Right hindlimb (tissue), 1 donor: ENCODE data around the gene SIPA1L3.
"Not testable (repeated sequence)": the region's sequence is repeated elsewhere in the genome, so short reads cannot be mapped to it uniquely, and the experiment has no call there.

Source experiments
- DNase-seq: peaks from one replicate; pipeline ENCODE4 v3.0.0-alpha.2; 2018

Gene SIPA1L3, protein sequence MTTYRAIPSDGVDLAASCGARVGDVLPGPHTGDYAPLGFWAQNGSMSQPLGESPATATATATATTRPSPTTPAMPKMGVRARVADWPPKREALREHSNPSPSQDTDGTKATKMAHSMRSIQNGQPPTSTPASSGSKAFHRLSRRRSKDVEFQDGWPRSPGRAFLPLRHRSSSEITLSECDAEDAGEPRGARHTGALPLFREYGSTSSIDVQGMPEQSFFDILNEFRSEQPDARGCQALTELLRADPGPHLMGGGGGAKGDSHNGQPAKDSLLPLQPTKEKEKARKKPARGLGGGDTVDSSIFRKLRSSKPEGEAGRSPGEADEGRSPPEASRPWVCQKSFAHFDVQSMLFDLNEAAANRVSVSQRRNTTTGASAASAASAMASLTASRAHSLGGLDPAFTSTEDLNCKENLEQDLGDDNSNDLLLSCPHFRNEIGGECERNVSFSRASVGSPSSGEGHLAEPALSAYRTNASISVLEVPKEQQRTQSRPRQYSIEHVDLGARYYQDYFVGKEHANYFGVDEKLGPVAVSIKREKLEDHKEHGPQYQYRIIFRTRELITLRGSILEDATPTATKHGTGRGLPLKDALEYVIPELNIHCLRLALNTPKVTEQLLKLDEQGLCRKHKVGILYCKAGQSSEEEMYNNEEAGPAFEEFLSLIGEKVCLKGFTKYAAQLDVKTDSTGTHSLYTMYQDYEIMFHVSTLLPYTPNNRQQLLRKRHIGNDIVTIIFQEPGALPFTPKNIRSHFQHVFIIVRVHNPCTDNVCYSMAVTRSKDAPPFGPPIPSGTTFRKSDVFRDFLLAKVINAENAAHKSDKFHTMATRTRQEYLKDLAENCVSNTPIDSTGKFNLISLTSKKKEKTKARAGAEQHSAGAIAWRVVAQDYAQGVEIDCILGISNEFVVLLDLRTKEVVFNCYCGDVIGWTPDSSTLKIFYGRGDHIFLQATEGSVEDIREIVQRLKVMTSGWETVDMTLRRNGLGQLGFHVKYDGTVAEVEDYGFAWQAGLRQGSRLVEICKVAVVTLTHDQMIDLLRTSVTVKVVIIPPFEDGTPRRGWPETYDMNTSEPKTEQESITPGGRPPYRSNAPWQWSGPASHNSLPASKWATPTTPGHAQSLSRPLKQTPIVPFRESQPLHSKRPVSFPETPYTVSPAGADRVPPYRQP (N-terminal part only)

DNA sequence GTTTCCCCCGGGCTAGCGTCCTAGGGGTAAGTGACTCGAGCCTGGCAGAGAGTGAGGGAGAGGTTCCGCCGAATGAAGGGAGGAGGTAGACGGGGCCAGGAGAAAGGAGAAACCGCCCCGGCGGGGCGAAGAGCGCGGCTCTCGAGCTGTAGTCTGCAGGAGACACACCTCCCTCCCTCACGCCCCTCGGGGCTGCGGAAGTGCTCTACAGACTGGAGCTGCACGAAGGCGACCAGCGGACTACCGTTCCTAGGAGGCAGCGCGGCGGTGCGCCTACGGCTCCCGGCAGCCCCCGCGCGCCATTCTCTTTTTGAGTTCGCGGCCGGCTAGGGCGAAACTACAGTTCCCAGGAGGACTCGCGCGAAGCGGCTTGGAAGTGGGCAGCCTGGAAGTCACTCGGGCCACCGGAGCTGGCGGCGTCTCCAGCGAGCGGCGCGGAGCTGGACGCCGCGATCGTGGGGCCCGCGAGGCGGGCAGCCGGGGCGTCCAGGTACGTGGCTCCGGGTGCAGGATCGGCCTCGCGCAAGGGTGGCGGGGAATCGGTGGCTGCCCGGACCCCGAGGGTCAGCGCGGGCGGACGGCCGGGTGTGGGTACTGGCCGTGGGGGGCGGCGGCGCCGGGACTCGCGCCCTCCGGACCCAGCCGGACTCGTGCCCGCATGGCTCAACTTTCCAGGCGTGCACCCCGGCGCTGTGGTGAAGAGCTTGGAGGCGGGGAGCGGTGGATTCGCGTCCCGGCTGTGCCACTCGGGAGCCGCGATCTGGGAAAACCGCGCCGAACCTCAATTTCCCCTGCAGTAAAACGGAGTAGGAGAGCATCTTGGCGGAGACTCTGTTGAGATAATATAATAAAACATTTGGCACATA is at the start of gene SIPA1L3:
TSS of gene SIPA1L3 (plus strand) at position 340 of the 866 bp plus-strand sequence. CDS start 174,358 bp downstream, outside the sequence.
- peak; percentile 98 for DNase-seq

DNA sequence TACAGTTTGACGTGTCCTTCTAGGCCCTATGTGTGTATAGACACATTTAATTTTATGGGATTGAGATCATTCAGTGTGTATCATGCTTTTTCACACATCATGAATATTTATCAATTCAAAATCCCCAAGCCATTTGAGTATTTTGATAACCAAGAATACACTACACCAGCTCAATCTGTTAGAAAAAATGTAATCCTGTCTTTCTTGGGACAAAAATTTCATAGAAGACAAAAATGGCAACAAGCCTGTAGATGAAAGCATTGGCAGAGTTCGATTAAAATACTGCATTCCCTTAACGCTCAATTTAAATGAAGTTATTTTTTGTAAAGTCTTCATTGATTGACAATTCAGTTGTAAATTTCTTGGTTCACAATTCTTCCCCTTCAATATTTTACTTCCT is 42.5 kb upstream of the SIPA1L3 start:
- DNase-seq, result no peak

DNA sequence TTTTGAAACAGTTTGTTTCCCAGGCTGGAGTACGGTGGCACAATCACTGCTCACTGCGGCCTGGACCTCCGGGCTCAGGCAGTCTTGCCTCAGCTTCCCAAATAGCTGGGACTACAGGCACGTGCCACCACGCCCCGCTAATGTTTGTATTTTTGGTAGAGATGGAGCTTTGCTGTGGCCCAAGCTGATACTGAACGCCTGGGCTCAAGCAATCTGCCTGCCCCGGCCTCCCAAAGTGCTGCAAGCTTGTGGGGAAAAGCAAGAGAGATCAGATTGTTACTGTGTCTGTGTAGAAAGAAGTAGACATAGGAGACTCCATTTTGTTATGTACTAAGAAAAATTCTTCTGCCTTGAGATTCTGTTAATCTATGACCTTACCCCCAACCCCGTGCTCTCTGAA is 41.1 kb upstream of the SIPA1L3 start:
- not testable (repeated sequence) for DNase-seq

DNA sequence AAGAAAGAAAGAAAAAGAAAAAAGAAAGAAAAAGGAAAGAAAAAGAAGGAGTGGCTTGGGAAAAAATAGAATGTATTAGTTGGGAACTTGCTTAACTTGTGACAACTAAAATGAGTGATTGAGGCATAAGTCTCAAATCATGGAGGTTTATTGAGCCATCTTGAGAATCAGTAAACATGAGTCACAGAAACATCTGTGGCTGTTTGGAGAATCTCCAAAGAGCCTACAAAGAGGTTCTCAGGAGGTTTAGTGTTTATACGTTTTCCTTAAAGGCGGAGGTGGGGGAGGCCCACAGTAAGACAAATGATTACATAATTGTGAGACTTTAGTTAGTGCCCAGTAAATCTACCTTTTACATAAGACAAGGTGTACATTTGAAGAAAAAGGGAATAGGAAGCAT is 39.2 kb upstream of the SIPA1L3 start:
- no peak for DNase-seq

DNA sequence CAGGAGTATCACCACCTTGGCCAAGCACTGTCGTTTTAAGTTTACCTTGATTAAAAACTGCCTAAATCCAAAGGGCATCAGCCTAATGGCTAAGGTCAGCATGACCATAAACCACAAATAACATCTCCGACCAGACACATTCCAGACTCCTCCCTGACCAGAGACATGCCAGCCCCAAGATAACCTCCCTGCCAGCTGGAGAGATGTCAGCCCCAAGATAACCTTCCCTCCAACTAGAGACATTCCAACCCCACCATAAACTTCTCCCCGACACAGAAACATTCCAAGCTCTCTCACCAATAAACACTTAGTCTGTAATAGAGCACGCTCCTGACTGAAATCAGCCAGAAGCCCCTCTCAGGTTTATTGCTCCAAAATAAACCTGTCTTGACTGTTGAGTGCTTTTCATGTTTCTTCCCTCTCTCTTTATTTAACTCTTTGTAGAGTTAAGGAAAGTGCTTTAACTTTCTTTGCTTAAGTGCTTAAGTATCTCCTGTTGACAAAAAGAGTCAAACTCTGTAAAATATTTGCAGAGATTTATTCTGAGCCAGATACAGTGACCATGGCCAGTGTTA is 37.2 kb upstream of the SIPA1L3 start:
- DNase-seq, result no peak

DNA sequence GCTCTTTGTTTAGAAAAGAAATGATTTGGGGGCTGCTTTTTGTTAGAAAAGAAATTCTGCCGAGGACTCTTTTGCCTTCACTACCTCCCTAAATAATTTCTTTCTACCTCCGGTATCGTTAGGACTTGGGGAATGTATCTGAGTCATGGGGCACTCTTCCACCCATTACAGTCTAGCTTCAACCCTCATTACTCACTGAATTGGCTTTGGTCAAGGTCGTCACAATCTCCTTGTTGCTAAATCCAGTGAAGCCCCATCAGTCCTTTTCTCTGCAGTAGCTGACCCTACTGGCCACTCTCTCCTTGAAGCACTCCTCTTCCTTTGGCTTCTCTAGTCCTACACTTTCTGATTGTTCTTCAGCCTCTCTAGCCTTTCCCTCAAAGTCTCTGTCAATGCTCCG is 34.6 kb upstream of the SIPA1L3 start:
- no peak for DNase-seq

DNA sequence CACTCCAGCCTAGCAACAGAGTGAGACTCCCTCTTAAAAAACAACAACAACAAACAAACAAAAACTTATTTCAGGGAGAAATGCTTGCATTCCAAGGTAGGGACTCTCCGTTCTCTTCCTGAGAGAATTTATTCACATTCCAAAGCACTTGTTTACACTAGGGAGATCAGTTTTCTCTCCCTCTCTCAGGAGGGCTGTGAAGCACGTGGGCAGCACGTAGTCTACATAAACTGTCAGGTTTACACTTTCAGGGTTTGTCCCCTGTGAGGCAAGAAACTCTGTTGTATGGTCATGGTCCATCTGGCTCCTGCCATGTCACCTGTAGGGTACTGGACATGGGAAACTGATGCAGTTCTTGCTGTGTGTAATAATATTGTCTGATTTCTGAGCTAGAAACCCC is 32.2 kb upstream of the SIPA1L3 start:
- DNase-seq, result no peak

DNA sequence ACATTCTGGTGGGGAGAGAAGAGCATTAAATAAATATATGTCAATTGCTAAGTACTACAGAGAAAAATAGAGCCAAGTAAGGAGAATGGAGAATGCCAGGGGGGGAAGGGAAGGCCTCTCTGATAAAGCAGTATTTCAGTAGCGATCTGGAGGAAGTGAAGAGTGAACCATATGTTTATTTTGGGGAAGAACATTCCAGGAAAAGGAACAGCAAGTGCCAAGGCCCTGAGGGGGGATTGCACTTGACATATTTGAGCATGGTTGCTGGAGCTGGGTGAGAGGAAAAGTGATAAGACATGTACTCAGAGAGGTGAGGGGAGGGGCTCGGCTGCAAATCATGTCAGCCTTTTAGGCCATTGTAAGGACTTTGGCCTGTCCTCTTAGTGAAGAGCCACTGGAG is 31.0 kb upstream of the SIPA1L3 start:
- DNase-seq, result no peak

DNA sequence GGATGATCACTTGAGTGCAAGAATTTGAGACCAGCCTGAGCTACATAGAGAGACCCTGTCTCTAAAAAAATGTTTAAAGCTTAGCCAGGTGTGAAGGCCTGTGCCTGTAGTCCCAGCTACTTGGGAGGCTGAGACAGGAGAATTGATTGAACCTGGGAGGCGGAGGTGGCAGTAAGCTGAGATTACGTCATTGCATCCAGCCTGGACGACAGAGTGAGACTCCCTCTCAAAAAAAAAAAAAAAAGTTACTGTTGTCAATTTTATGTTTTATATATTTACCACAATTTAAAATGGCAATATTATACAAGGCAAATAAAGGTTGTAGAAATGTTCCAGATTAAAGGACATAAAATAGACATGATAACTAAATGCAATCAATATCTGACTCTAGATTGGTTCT is 29.9 kb upstream of the SIPA1L3 start:
- DNase-seq, result no peak

DNA sequence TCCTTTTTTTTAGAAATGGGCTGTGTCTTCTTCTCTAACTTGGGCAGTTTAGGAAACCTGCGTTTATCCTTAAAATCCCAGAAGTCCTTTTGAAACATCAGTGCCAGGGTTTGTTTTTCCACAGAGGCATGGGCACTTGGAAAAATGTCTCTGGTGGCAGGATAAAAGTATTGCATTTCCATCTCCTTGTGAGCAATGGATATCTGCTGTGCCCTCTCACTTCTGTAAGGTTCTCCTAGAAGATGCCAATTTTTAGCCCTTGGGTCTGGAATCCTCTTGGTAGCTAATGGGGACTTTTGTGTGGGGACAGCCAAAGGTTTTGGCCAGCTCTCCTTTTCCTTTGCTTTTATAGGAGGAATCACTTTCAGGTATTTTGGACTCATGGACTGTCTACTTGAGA is 21.6 kb upstream of the SIPA1L3 start:
- DNase-seq, result no peak

DNA sequence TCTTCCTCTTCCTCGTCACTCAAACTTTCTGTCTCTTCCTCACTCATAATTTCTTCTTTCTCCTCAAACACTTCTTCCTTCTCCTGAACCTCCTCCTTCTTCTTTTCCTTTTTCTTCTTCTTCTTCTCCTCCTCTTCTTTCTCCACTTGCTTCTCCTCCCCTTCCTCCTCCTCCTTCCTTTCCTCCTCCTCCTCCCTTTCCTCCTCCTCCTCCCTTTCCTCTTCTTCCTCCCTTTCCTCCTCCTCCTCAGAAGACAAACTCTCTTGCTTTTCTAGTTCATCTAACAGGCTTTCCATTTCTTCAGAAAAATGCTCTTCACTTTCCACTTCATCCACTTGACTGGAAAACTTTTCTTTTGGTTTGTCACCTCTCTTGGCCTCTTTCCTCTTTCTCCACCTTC is 20.4 kb upstream of the SIPA1L3 start:
- DNase-seq, result no peak

DNA sequence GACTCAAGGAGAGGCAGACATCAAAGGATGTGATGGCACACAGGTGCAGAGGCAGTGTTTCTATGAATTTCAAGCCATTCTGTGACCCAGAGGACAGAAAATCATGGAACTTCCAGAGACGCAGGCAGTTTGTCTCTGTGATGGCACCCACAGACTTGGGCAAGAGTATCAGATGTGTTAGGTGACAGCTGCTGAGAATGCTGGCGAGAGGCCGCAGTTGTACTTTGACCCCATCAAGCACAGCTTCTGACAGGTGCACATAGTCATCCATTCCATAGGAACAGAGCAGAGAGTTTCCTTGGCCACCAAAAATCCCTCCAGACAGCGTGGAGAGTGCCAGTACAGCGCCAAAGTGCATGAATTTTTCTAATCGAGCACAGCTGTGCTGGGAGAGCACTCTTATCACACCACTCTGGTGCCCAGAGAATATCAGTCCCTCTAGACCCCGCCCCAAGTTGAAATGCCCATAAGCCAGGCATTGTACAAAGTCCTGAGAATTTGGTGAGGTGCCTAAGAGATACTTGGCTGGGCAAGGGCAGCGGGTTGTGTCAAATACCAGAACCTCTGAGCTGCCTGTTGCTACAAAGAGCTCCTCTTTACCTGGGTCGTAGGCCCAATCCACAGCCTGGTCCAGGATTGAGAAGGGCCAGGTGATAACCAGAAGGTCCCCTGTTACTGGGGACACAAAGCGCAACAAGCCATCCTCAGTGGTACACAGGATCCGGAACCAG is 13.0 kb upstream of the SIPA1L3 start:
- no peak for DNase-seq

DNA sequence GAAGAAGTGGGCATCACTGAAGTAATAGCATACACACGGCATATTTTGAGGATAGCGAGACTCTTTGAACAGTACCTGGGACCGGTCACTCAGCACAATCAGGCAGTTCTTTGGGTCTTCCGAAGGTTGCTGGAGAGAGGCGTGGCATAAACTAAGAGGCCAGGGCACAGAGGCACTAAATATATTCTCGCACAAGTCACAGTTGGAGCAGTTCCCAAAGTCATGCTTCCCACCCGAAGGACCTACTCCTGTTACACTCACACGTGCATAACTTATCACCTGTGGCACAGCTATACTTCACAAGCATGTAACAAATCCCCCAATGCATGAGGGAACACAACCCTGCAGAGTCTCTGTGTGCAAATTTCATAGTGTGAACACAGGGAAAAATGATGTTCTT is 10.8 kb upstream of the SIPA1L3 start:
- DNase-seq, result no peak

DNA sequence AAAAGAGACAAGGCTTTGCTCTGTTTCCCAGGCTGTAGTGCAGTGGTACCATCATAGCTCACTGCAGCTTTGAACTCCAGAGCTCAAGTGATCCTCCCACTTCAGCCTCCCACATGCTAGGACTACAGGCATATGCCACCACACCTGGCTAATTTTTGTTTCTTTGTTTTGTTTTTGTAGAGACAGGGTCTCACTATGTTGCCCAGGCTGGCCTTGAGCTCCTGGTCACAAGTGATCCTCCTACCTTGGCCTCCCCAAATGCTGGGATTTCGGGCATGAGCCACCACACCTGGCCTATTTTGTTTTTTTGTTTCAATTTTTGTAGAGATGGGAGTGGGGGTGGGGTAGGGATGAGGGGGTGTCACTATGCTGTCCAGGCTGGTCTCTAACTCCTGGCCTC is 7.6 kb upstream of the SIPA1L3 start:
- DNase-seq, result no peak

DNA sequence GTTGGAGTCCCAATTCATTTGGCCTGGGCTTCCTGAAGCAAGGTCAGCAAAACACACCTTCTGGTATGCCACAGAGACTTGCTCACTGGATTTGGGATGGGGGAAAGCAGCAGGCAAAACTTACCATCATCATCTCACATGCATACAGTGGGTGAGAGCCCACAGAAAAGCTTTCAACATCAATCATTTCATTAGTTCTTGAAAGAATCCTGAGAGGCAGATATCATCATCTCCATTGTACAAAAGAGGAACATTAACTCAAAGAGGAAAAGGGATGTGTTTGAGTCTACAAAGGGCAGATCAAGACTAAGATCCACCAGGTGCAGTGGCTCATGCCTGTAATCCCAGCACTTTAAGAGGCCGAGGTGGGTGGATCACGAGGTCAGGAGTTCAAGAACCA is 7.0 kb upstream of the SIPA1L3 start:
- no peak for DNase-seq

DNA sequence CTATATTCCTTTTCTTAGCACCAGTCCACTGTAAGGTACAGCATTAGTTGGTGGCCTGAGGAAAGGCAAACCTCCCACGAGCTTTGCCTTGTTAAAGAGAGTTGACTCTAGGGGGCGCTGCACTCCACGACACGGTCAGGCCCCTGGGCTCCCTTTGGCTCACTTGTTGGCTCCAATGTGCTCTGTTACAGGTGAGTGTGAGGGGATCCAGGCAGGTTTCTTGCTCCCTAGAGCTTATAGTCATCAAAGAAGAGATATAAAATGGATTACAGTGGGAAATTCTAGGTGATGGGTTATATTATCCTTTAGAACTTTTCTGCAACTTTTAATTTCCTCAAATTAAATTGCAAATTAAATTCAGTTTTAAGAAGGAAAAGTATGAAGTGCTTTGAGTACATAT is 4.3 kb upstream of the SIPA1L3 start:
- peak; percentile 74 for DNase-seq

DNA sequence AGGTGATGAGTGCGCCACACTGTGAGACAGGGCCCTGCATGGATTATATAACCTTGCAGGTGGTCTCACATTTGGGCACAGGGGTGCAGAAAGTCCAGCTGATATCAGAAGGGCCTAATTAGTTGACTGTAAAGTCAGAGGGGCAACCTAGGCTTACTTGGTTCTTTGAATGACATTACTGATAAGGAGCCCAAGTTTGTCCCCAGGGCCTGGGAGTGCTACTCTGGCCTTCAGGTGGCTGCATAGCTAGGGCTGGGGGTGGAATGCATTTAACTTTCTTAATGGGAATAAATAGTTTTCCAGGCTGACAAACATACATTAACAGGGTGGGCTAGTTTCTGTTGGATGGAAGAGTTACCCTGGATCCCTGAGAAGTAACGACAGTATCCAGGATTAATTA is 3.9 kb upstream of the SIPA1L3 start:
- DNase-seq, result no peak

DNA sequence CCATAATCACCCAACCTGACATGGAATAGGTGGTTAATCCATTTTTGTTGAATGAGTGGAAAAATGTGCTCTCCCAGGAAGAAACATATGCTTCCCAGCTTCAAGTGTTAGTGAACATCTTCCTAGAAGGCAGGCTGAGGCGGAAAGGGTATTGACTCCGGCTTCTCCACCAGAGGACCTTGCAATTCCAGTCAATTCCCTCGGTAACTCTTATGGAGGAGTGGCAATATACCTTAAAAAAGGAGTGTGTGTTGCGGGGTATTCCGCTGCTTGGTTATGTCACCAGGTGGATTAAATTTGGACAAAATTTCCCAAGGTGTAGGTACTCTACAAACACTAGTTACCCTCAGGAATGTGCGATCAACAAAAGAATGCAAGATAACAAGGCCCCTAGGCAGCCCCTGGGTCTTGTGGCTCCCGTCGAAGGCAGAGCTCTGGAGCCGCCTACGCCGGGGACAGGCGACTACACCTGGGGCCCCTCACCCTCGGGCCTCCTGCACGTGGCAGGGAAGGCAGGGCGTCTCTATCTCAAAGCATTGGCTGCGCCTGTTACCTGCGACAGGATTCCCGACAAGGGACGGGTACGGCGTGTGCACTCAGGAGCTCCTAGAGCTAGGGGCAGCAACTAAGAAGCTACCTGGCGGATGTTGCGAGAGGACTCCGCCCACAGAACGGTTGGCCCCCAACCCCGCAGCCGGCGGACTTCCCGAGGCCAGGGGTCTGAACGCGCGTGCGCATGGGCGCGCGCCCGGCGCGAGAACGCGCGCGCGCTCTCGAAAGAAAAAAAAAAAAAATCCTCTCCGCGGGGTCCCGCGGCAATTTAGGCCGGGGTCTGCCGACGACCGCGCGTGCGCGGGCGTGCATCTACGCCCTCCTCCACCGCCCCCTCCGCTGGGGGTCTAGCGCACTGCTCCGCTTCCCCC is 801 bp upstream of the SIPA1L3 start, which contains the start of gene WDR87:
TSS of gene WDR87 (minus strand) at position 649 of the 923 bp plus-strand sequence. CDS start 8,355 bp downstream, outside the sequence.
- no peak for DNase-seq

DNA sequence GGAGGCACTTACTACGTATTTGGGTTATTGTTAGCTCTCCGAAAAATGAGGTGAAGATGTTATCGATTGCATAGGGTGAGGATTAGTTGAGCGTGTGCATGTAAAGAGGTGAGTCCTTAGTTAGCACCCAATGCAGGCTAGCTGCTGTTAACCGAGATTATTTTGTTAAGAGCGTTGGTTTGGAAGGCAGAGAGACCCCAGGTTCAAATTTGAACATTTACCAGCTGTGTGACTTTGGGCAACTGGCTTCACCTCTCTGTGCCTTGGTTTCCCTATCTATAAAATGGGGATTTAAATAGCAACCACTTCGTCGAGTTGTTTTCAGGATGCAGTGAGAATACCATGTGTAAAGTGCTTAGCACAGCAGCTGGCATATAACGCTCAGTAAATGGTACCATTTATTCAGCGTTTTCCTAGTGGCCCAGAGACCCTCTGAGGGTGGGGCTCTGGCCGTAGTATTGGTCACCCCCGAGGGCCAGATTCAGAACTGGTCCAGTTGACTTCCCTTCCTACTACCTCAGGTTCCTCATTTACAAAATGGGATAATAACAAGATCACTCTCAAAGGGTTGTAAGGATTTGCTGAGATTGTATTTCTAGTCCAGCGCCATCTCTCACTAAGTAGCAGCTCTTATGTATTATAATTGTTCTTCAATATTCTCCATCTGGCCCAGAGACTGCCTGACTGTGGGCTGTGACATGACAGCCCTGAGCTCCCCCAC is 887 bp downstream of the SIPA1L3 start:
- no peak for DNase-seq
